ENCODE data around the gene PPIF.

PPIF gene

GRCh38 chr10:79347894-79348639 lies 798 bp downstream of the PPIF start:
- peaks cover 55% of the 10 kb centered on the region for H3K36me3 ChIP-seq (ENCODE audit: control insufficient read depth, low read length)
- H3F3A ChIP-seq (ENCODE audit: control insufficient read depth, insufficient read depth): no peaks in the 10 kb centered on the region
- peaks cover 28% of the 10 kb centered on the region; the same call in 1 of the 2 replicates for H4K20me1 ChIP-seq (ENCODE audit: control insufficient read depth, insufficient read depth, low read depth, low read length)
- H3K4me1 ChIP-seq (ENCODE audit: control insufficient read depth, low read length): peaks cover 25% of the 10 kb centered on the region
- H3K4me2 ChIP-seq (ENCODE audit: low read length): peak overlapping the region; percentile 80
- H3K27ac ChIP-seq (ENCODE audit: low read depth, low read length): peak overlapping the region; percentile 70
- TF ChIP-seq CTCF (IDR thresholded peaks at IDR 0.05; ENCODE audit: low read depth, low read length, poor library complexity, severe bottlenecking) (no peak), EZH2phosphoT487 (IDR thresholded peaks at IDR 0.05; ENCODE audit: borderline replicate concordance, low read length) (no peak)
- no peaks in the 10 kb centered on the region for H3K27me3 ChIP-seq (ENCODE audit: control insufficient read depth, low read length)
- H3K9me3 ChIP-seq (ENCODE audit: control insufficient read depth, insufficient read depth, low read length): no peaks in the 10 kb centered on the region
- peak overlapping the region; percentile 90 for H3K4me3 ChIP-seq (ENCODE audit: low read length)
- peaks cover 40% of the 10 kb centered on the region for H3K79me2 ChIP-seq (ENCODE audit: control insufficient read depth, low read length)
- no peaks in the 10 kb centered on the region for H3K9me2 ChIP-seq (replicated peaks; ENCODE audit: control insufficient read depth, low read length)

GRCh38 chr10:79348640-79348988 lies 1.3 kb downstream of the PPIF start:
- Histone ChIP-seq H4K20me1 (ENCODE audit: control insufficient read depth, insufficient read depth, low read depth, low read length) (peaks cover 28% of the 10 kb centered on the region; the same call in 1 of the 2 replicates), H3K4me1 (ENCODE audit: control insufficient read depth, low read length) (peaks cover 25% of the 10 kb centered on the region), H3K9me3 (ENCODE audit: control insufficient read depth, insufficient read depth, low read length) (no peaks in the 10 kb centered on the region), H3F3A (ENCODE audit: control insufficient read depth, insufficient read depth) (no peaks in the 10 kb centered on the region), H3K79me2 (ENCODE audit: control insufficient read depth, low read length) (peaks cover 42% of the 10 kb centered on the region), H3K27me3 (ENCODE audit: control insufficient read depth, low read length) (no peaks in the 10 kb centered on the region), H3K27ac (ENCODE audit: low read depth, low read length) (no peak overlapping the region), H3K4me2 (ENCODE audit: low read length) (peak overlapping the region; percentile 80), H3K9me2 (replicated peaks; ENCODE audit: control insufficient read depth, low read length) (no peaks in the 10 kb centered on the region), H3K36me3 (ENCODE audit: control insufficient read depth, low read length) (peaks cover 60% of the 10 kb centered on the region), H3K4me3 (ENCODE audit: low read length) (peak overlapping the region; percentile 90)
- TF ChIP-seq CTCF (IDR thresholded peaks at IDR 0.05; ENCODE audit: low read depth, low read length, poor library complexity, severe bottlenecking): no peak
- TF ChIP-seq EZH2phosphoT487 (IDR thresholded peaks at IDR 0.05; ENCODE audit: borderline replicate concordance, low read length): no peak

- no peaks in the 10 kb centered on the region for H3F3A ChIP-seq (ENCODE audit: control insufficient read depth, insufficient read depth)
- H3K27ac ChIP-seq (ENCODE audit: low read depth, low read length): no peak overlapping the region
- peak overlapping the region; percentile 80 for H3K4me2 ChIP-seq (ENCODE audit: low read length)
- H3K4me3 ChIP-seq (ENCODE audit: low read length): peak overlapping the region; percentile 90
- no peaks in the 10 kb centered on the region for H3K9me2 ChIP-seq (replicated peaks; ENCODE audit: control insufficient read depth, low read length)
- no peak for TF ChIP-seq CTCF (IDR thresholded peaks at IDR 0.05; ENCODE audit: low read depth, low read length, poor library complexity, severe bottlenecking)
- no peak for TF ChIP-seq EZH2phosphoT487 (IDR thresholded peaks at IDR 0.05; ENCODE audit: borderline replicate concordance, low read length)
- H4K20me1 ChIP-seq (ENCODE audit: control insufficient read depth, insufficient read depth, low read depth, low read length): peaks cover 28% of the 10 kb centered on the region; the same call in 1 of the 2 replicates
- H3K9me3 ChIP-seq (ENCODE audit: control insufficient read depth, insufficient read depth, low read length): no peaks in the 10 kb centered on the region
- peaks cover 65% of the 10 kb centered on the region for H3K36me3 ChIP-seq (ENCODE audit: control insufficient read depth, low read length)
- H3K79me2 ChIP-seq (ENCODE audit: control insufficient read depth, low read length): peaks cover 44% of the 10 kb centered on the region
- no peaks in the 10 kb centered on the region for H3K27me3 ChIP-seq (ENCODE audit: control insufficient read depth, low read length)
- peaks cover 25% of the 10 kb centered on the region for H3K4me1 ChIP-seq (ENCODE audit: control insufficient read depth, low read length)
These were observed 1.8 kb downstream of the PPIF start for GRCh38 chr10:79349072-79349491.
